ENCODE data around the gene PIK3AP1.

- TF ChIP-seq, protein P1, sequence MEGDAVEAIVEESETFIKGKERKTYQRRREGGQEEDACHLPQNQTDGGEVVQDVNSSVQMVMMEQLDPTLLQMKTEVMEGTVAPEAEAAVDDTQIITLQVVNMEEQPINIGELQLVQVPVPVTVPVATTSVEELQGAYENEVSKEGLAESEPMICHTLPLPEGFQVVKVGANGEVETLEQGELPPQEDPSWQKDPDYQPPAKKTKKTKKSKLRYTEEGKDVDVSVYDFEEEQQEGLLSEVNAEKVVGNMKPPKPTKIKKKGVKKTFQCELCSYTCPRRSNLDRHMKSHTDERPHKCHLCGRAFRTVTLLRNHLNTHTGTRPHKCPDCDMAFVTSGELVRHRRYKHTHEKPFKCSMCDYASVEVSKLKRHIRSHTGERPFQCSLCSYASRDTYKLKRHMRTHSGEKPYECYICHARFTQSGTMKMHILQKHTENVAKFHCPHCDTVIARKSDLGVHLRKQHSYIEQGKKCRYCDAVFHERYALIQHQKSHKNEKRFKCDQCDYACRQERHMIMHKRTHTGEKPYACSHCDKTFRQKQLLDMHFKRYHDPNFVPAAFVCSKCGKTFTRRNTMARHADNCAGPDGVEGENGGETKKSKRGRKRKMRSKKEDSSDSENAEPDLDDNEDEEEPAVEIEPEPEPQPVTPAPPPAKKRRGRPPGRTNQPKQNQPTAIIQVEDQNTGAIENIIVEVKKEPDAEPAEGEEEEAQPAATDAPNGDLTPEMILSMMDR (IDR thresholded peaks at IDR 0.05; ENCODE audit: insufficient read depth, low read length): no peak
- no peak for TF ChIP-seq POLR2AphosphoS5 (IDR thresholded peaks at IDR 0.05; ENCODE audit: low read depth)
Observed at GRCh38 chr10:96576277-96576980, 143.9 kb downstream of the PIK3AP1 start.
